Parathyroid adenoma (tissue), 2 donors: ENCODE measurements around the gene NRXN3.

Source experiments
- H2AFZ ChIP-seq: fragments of 300-600 bp; sonication (generic); one replicate; pipeline ENCODE4 v1.7.0; 2017; ENCODE audit warnings: antibody characterized with exemption, mild to moderate bottlenecking
- H3K27ac ChIP-seq: fragments of 300-600 bp; sonication (generic); one replicate; pipeline ENCODE4 v1.7.0; 2017
- H3K27me3 ChIP-seq: fragments of 300-600 bp; sonication (generic); one replicate; pipeline ENCODE4 v1.7.0; 2017; ENCODE audit warnings: low read length; ENCODE audit not compliant: control insufficient read depth, insufficient read depth
- H3K36me3 ChIP-seq: fragments of 300-600 bp; sonication (generic); one replicate; pipeline ENCODE4 v1.7.0; 2017; ENCODE audit warnings: low read length; ENCODE audit not compliant: control insufficient read depth, insufficient read depth
- H3K4me1 ChIP-seq: fragments of 300-600 bp; sonication (generic); one replicate; pipeline ENCODE4 v1.7.0; 2017; ENCODE audit warnings: control low read depth
- H3K4me2 ChIP-seq: fragments of 300-600 bp; sonication (generic); one replicate; pipeline ENCODE4 v1.7.0; 2017; ENCODE audit warnings: low read length
- H3K4me3 ChIP-seq: fragments of 300-600 bp; sonication (generic); one replicate; pipeline ENCODE4 v1.7.0; 2017; ENCODE audit warnings: low read depth, low read length
- H3K79me2 ChIP-seq: fragments of 300-600 bp; sonication (generic); one replicate; pipeline ENCODE4 v1.7.0; 2017; ENCODE audit warnings: control low read depth
- H3K9ac ChIP-seq: fragments of 300-600 bp; sonication (generic); one replicate; pipeline ENCODE4 v1.7.0; 2017; ENCODE audit warnings: mild to moderate bottlenecking
- H3K9me3 ChIP-seq: fragments of 300-600 bp; sonication (generic); one replicate; pipeline ENCODE4 v1.7.0; 2017; ENCODE audit warnings: low read length; ENCODE audit not compliant: control insufficient read depth
- TF ChIP-seq, protein P1 (sequence below): fragments of 300-600 bp; sonication (generic); IDR thresholded peaks from one replicate; pipeline ENCODE4 v1.7.0; 2017; ENCODE audit warnings: antibody characterized with exemption, mild to moderate bottlenecking
- donor health status: primary hyperparathyroidism.

Gene NRXN3

DNA sequence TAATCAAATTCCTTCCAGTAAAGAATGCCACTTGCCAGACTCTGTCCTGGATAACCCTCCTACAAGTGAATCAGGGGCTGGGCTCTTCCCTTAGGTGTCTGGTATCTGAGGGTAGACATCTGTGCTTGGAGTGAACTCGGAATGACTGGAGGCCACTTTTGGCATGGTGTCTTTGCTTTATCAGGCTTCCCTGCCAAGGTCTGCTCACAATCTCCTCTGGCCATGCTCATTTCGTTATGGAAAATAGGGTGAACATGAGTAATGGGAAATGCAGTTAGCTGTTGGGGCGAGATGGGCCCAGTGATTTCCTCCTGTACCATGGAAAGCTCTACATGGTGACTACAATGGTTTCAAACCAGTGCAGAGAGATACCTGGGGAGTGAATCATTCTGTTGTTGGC, 212.9 kb downstream of the NRXN3 start:
- H3K27me3 ChIP-seq = no peaks in the 10 kb centered on the region
- H3K9ac ChIP-seq = no peak overlapping the region
- H3K36me3 ChIP-seq = no peaks in the 10 kb centered on the region
- H3K27ac ChIP-seq = no peak overlapping the region
- H3K4me1 ChIP-seq = no peaks in the 10 kb centered on the region
- TF ChIP-seq, protein P1, sequence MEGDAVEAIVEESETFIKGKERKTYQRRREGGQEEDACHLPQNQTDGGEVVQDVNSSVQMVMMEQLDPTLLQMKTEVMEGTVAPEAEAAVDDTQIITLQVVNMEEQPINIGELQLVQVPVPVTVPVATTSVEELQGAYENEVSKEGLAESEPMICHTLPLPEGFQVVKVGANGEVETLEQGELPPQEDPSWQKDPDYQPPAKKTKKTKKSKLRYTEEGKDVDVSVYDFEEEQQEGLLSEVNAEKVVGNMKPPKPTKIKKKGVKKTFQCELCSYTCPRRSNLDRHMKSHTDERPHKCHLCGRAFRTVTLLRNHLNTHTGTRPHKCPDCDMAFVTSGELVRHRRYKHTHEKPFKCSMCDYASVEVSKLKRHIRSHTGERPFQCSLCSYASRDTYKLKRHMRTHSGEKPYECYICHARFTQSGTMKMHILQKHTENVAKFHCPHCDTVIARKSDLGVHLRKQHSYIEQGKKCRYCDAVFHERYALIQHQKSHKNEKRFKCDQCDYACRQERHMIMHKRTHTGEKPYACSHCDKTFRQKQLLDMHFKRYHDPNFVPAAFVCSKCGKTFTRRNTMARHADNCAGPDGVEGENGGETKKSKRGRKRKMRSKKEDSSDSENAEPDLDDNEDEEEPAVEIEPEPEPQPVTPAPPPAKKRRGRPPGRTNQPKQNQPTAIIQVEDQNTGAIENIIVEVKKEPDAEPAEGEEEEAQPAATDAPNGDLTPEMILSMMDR = no peak
- no peak overlapping the region for H3K4me2 ChIP-seq
- H3K79me2 ChIP-seq = no peaks in the 10 kb centered on the region
- H3K4me3 ChIP-seq = no peak overlapping the region
- no peaks in the 10 kb centered on the region for H3K9me3 ChIP-seq
- no peak overlapping the region for H2AFZ ChIP-seq

DNA sequence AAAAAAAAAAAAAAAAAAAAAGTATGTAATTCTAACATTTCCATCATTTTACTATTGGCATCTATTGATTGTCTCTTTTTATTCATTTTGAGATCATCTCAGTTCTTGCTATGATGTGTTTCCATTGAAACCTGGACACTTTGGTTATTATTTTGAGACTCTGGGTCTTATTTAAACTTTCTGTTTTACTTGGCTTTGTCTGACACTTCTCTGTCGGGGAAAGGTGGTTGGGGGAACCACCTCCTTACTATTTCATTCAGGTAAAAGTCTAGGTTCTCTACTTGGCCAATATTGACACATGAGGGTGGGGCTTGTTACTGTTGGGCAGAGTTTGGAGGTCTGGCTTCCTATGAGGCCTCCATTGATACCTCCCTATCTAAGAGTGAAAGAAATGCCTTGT, 228.0 kb downstream of the NRXN3 start:
- H3K9me3 ChIP-seq = no peaks in the 10 kb centered on the region
- TF ChIP-seq, protein P1 = no peak
- no peaks in the 10 kb centered on the region for H3K4me1 ChIP-seq
- H3K79me2 ChIP-seq = no peaks in the 10 kb centered on the region
- no peak overlapping the region for H2AFZ ChIP-seq
- H3K4me3 ChIP-seq = no peak overlapping the region
- H3K27me3 ChIP-seq = no peaks in the 10 kb centered on the region
- H3K4me2 ChIP-seq = no peak overlapping the region
- H3K27ac ChIP-seq = no peak overlapping the region
- H3K9ac ChIP-seq = no peak overlapping the region
- no peaks in the 10 kb centered on the region for H3K36me3 ChIP-seq

DNA sequence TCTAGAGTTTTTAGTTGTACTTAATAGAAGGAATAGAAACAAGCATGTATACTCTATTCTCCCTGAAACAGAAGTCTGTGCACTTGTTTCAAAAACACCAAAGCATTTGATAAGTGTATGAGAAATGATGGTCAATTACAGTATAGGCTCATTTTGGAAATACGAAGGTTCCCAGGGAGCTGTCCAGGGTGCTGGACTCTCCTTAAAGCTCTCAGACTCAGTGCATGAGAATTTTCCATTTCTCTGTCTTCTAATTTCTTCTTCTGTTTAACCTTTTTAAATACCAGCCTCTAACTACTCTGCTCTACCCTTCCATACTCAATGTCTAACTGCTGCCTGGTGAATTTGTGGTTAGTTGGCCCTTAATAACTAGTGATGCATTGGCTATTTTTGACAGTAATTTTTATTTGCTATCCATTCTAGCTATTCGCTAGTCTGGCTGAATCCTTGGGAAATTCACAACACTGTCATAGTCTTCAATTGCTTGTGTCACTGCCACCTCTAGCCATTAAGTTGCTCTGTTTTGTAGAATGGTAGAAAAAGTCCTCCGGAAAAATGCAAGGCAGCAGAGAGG, 229.2 kb downstream of the NRXN3 start:
- TF ChIP-seq, protein P1 = no peak
- H3K9ac ChIP-seq = no peak overlapping the region

DNA sequence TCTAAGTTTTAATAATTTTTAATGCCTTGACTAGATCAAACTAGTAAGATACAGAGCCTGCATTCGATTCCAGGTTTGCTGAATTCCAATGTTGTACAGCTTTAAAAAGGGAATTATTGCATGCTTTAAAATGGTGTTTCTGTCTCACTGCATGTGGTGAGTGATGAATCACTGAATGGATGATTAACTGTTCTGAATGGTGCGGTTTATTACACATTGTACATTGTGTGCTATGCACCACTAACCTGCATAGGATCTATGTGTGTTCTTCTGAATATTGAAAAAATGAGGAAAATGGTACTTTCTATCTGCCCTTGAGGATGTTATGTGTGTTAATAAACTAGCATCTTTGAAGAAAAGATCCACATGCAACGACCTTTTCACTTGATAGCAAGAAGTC, 231.7 kb downstream of the NRXN3 start:
- TF ChIP-seq, protein P1 = no peak
- Histone ChIP-seq H2AFZ (no peak overlapping the region), H3K4me3 (no peak overlapping the region), H3K27ac (no peak overlapping the region), H3K36me3 (no peaks in the 10 kb centered on the region), H3K4me2 (no peak overlapping the region), H3K9ac (no peak overlapping the region), H3K27me3 (no peaks in the 10 kb centered on the region), H3K4me1 (peaks cover 5% of the 10 kb centered on the region), H3K79me2 (no peaks in the 10 kb centered on the region), H3K9me3 (no peaks in the 10 kb centered on the region)

More for the DNA sequence above, 229.2 kb downstream of the NRXN3 start:
- no peaks in the 10 kb centered on the region for H3K9me3 ChIP-seq
- H3K79me2 ChIP-seq = no peaks in the 10 kb centered on the region
- no peaks in the 10 kb centered on the region for H3K36me3 ChIP-seq
- H2AFZ ChIP-seq = no peak overlapping the region
- no peak overlapping the region for H3K27ac ChIP-seq
- H3K27me3 ChIP-seq = no peaks in the 10 kb centered on the region
- H3K4me3 ChIP-seq = no peak overlapping the region
- H3K4me2 ChIP-seq = no peak overlapping the region
- H3K4me1 ChIP-seq = no peaks in the 10 kb centered on the region

DNA sequence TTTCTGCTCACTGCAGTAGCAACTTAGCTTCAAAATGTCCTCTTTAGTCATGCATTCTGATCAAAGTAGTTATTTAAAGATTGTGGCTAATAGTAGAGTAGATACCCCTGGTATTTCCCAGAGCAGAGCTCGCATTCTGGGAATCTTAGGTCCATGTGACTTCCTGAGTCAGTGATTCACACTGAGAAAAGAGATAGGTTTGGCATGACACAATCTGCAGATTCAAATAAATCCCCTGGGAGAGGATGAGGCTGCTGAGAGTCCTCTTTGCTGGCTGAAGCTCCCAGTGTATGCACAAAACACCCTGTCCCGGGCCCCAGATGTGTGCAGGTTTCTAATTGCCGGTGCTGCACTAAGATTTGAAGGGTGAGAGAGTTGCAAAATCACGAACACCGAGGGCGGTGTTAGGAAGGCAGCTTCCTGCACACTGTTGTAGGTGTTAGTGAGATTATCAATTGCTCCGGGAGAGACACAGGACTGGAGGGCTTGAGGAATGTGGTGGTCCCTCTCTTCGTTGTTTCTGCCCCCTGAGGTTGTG, 233.2 kb downstream of the NRXN3 start:
- Histone ChIP-seq H3K79me2 (no peaks in the 10 kb centered on the region), H2AFZ (no peak overlapping the region), H3K4me2 (no peak overlapping the region), H3K9ac (no peak overlapping the region), H3K4me1 (peaks cover 5% of the 10 kb centered on the region), H3K27me3 (no peaks in the 10 kb centered on the region), H3K36me3 (no peaks in the 10 kb centered on the region), H3K4me3 (no peak overlapping the region), H3K27ac (no peak overlapping the region), H3K9me3 (no peaks in the 10 kb centered on the region)
- TF ChIP-seq, protein P1 = no peak
